Measurements from ENCODE around the gene PLCH1. TPM values are rescaled to one million over a fixed set of nuclear protein-coding genes. Genes with fewer than 3 reads are reported as not detected.
A peak's percentile ranks its signal among the peaks of the same experiment; 100 is the strongest.

Gene PLCH1
- total RNA-seq, 1 experiment from 2014 or later = 8.9 TPM

GRCh38 chr3:155369735-155370134 is 375.1 kb downstream of the PLCH1 start (continued):
- no peak for TF ChIP-seq TCF7 (CRISPR knock-in tag; IDR thresholded peaks at IDR 0.05; ENCODE audit: low read depth)
- no peak for TF ChIP-seq ZNF423 (CRISPR knock-in tag; IDR thresholded peaks at IDR 0.05)
- no peak for TF ChIP-seq SMAD3 (CRISPR knock-in tag; IDR thresholded peaks at IDR 0.05; ENCODE audit: borderline replicate concordance)
- TF ChIP-seq KAT7 (CRISPR knock-in tag; IDR thresholded peaks at IDR 0.05; ENCODE audit: borderline replicate concordance) = no peak

DNA sequence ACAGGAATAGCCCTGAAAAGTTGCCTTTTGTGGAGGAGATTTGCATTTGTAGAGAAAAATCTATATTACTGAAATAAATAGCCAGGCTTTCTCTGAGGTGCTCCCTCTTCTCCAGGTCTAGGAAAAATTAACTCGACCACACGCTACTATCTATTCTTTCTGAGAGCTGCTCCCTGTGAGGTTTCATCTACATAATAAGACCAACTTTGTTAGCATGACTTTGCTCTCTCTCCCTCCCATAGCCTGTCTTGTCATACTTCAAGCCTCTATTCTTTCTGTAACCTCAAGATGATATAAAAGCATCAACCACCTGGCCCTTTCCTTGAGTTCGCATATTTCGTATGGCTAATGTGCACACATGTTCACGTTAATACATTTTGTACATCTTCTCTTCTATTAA is 375.6 kb downstream of the PLCH1 start:
- TF ChIP-seq ESRRA (CRISPR knock-in tag; IDR thresholded peaks at IDR 0.05; ENCODE audit: borderline replicate concordance) (no peak), HMGA2 (CRISPR knock-in tag; IDR thresholded peaks at IDR 0.05) (no peak), FOXP4 (CRISPR knock-in tag; IDR thresholded peaks at IDR 0.05) (no peak), NFYB (CRISPR knock-in tag; conservative IDR thresholded peaks at IDR 0.05; ENCODE audit: low read depth) (no peak), ARID4B (CRISPR knock-in tag; IDR thresholded peaks at IDR 0.05; ENCODE audit: borderline replicate concordance) (no peak), NFE2L1 (CRISPR knock-in tag; IDR thresholded peaks at IDR 0.05) (0 out of 2 replicates have a peak, but pooled peaks have one; percentile 36), HMGXB4 (CRISPR knock-in tag; IDR thresholded peaks at IDR 0.05) (no peak), TP53 (CRISPR knock-in tag; IDR thresholded peaks at IDR 0.05) (no peak), CTCF (IDR thresholded peaks at IDR 0.05) (no peak), ZNF423 (CRISPR knock-in tag; IDR thresholded peaks at IDR 0.05) (0 out of 2 replicates have a peak, but pooled peaks have one; percentile 12)
- TF ChIP-seq, protein P1, sequence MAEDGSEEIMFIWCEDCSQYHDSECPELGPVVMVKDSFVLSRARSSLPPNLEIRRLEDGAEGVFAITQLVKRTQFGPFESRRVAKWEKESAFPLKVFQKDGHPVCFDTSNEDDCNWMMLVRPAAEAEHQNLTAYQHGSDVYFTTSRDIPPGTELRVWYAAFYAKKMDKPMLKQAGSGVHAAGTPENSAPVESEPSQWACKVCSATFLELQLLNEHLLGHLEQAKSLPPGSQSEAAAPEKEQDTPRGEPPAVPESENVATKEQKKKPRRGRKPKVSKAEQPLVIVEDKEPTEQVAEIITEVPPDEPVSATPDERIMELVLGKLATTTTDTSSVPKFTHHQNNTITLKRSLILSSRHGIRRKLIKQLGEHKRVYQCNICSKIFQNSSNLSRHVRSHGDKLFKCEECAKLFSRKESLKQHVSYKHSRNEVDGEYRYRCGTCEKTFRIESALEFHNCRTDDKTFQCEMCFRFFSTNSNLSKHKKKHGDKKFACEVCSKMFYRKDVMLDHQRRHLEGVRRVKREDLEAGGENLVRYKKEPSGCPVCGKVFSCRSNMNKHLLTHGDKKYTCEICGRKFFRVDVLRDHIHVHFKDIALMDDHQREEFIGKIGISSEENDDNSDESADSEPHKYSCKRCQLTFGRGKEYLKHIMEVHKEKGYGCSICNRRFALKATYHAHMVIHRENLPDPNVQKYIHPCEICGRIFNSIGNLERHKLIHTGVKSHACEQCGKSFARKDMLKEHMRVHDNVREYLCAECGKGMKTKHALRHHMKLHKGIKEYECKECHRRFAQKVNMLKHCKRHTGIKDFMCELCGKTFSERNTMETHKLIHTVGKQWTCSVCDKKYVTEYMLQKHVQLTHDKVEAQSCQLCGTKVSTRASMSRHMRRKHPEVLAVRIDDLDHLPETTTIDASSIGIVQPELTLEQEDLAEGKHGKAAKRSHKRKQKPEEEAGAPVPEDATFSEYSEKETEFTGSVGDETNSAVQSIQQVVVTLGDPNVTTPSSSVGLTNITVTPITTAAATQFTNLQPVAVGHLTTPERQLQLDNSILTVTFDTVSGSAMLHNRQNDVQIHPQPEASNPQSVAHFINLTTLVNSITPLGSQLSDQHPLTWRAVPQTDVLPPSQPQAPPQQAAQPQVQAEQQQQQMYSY (CRISPR knock-in tag; IDR thresholded peaks at IDR 0.05) = no peak
- Mint-ChIP-seq H3K27me3 (ENCODE audit: low read depth) (peaks cover 48% of the 10 kb centered on the region), H3K36me3 (peaks cover 9% of the 10 kb centered on the region), H3K9me3 (peaks cover 8% of the 10 kb centered on the region), H3K4me3 (peak overlapping the region; percentile 14), H3K27ac (peak overlapping the region; percentile 18; the same call in 1 of the 2 replicates), H3K4me1 (peaks cover 78% of the 10 kb centered on the region)
- ChIA-PET CTCF (interaction anchor here (1.1 kb wide), 1 partner anchor 437 kb away, joined by 3 read pairs; the partner anchor contains the start of gene C3orf33), POLR2A (no interaction called here)
- no peak for DNase-seq (ENCODE audit: low spot score)
- ATAC-seq = peak; percentile 82
